DOHH2 (cell line): ENCODE measurements around the gene NAALADL2.

Source experiments
- H3F3A ChIP-seq: fragments of 200-600 bp; sonication (generic), shearing (Covaris generic); 2 replicates; pipeline ENCODE4 v1.6.0; 2016; ENCODE audit warnings: antibody characterized with exemption, mild to moderate bottlenecking; ENCODE audit not compliant: control insufficient read depth, insufficient read depth
- H3K27ac ChIP-seq: fragments of 200-600 bp; sonication (generic); 2 replicates; pipeline ENCODE4 v1.5.1; 2014; ENCODE audit warnings: low read depth, mild to moderate bottlenecking, low read length, moderate library complexity
- H3K27me3 ChIP-seq: fragments of 200-600 bp; sonication (generic); 2 replicates; pipeline ENCODE4 v1.6.1; 2014; ENCODE audit warnings: mild to moderate bottlenecking, low read length, mixed read lengths; ENCODE audit not compliant: control insufficient read depth
- H3K36me3 ChIP-seq: fragments of 200-600 bp; sonication (generic); 2 replicates; pipeline ENCODE4 v1.6.1; 2014; ENCODE audit warnings: mild to moderate bottlenecking, low read length, moderate library complexity, mixed read lengths; ENCODE audit not compliant: control insufficient read depth
- H3K4me1 ChIP-seq: fragments of 200-600 bp; sonication (generic); 2 replicates; pipeline ENCODE4 v1.6.1; 2014; ENCODE audit warnings: mild to moderate bottlenecking, low read length, mixed read lengths; ENCODE audit not compliant: control insufficient read depth
- H3K4me2 ChIP-seq: fragments of 200-600 bp; sonication (generic); 2 replicates; pipeline ENCODE4 v1.6.0; 2014; ENCODE audit warnings: mild to moderate bottlenecking, low read length, moderate library complexity
- H3K4me3 ChIP-seq: fragments of 200-600 bp; sonication (generic); 2 replicates; pipeline ENCODE4 v1.5.1; 2014; ENCODE audit warnings: mild to moderate bottlenecking, low read length, mixed read lengths
- H3K79me2 ChIP-seq: fragments of 200-600 bp; sonication (generic); 2 replicates; pipeline ENCODE4 v1.6.1; 2014; ENCODE audit warnings: mild to moderate bottlenecking, low read length, mixed read lengths; ENCODE audit not compliant: control insufficient read depth
- H3K9me2 ChIP-seq: fragments of 200-600 bp; sonication (generic); replicated peaks from 2 replicates; pipeline ENCODE4 v1.6.1; 2014; ENCODE audit warnings: mild to moderate bottlenecking, low read length, mixed read lengths; ENCODE audit not compliant: control insufficient read depth
- H3K9me3 ChIP-seq: fragments of 200-600 bp; sonication (generic); 2 replicates; pipeline ENCODE4 v1.6.1; 2014; ENCODE audit warnings: antibody characterized with exemption, low read length, mixed read lengths; ENCODE audit not compliant: control insufficient read depth, insufficient read depth
- H4K20me1 ChIP-seq: fragments of 200-600 bp; sonication (generic); 2 replicates; pipeline ENCODE4 v1.6.0; 2014; ENCODE audit warnings: low read depth, mild to moderate bottlenecking, antibody characterized with exemption, low read length, moderate library complexity; ENCODE audit not compliant: control insufficient read depth, insufficient read depth
- CTCF ChIP-seq: fragments of 200-600 bp; sonication (generic); IDR thresholded peaks from one replicate; pipeline ENCODE4 v1.5.1; 2014; ENCODE audit warnings: antibody characterized with exemption, mild to moderate bottlenecking, low read depth, low read length; ENCODE audit not compliant: poor library complexity, severe bottlenecking
- EZH2phosphoT487 ChIP-seq: fragments of 200-600 bp; sonication (generic); IDR thresholded peaks from 2 replicates; pipeline ENCODE4 v1.6.1; 2017; ENCODE audit warnings: borderline replicate concordance, mild to moderate bottlenecking, antibody characterized with exemption, low read length, moderate library complexity, mixed read lengths

The NAALADL2 gene

GRCh38 chr3:175150812-175151401 is 291.8 kb downstream of the NAALADL2 start:
- Histone ChIP-seq H3K4me3 (no peak overlapping the region), H3K27me3 (no peaks in the 10 kb centered on the region), H3K27ac (no peak overlapping the region), H3K9me3 (no peaks in the 10 kb centered on the region), H3F3A (no peaks in the 10 kb centered on the region), H3K9me2 (no peaks in the 10 kb centered on the region), H4K20me1 (no peaks in the 10 kb centered on the region), H3K36me3 (no peaks in the 10 kb centered on the region), H3K4me2 (no peak overlapping the region), H3K79me2 (no peaks in the 10 kb centered on the region), H3K4me1 (no peaks in the 10 kb centered on the region)
- TF ChIP-seq EZH2phosphoT487, result no peak

- Histone ChIP-seq H3K4me3 (no peak overlapping the region), H3F3A (no peaks in the 10 kb centered on the region), H4K20me1 (no peaks in the 10 kb centered on the region), H3K36me3 (no peaks in the 10 kb centered on the region), H3K27ac (no peak overlapping the region), H3K79me2 (no peaks in the 10 kb centered on the region), H3K27me3 (no peaks in the 10 kb centered on the region), H3K9me2 (no peaks in the 10 kb centered on the region), H3K4me1 (no peaks in the 10 kb centered on the region), H3K9me3 (no peaks in the 10 kb centered on the region), H3K4me2 (no peak overlapping the region)
- TF ChIP-seq EZH2phosphoT487, result no peak
- no peak for TF ChIP-seq CTCF
These were observed 294.5 kb downstream of the NAALADL2 start for GRCh38 chr3:175153595-175153994.

- Histone ChIP-seq H3K27me3 (no peaks in the 10 kb centered on the region), H3K4me1 (no peaks in the 10 kb centered on the region), H3K27ac (no peak overlapping the region), H3K9me2 (no peaks in the 10 kb centered on the region), H3K79me2 (no peaks in the 10 kb centered on the region), H3K9me3 (no peaks in the 10 kb centered on the region), H3F3A (no peaks in the 10 kb centered on the region), H3K4me3 (no peak overlapping the region), H4K20me1 (no peaks in the 10 kb centered on the region), H3K36me3 (no peaks in the 10 kb centered on the region), H3K4me2 (no peak overlapping the region)
- TF ChIP-seq CTCF (no peak), EZH2phosphoT487 (no peak)
These were observed 296.0 kb downstream of the NAALADL2 start for GRCh38 chr3:175155172-175155571.

- Histone ChIP-seq H4K20me1 (no peaks in the 10 kb centered on the region), H3K4me3 (no peak overlapping the region), H3K9me3 (no peaks in the 10 kb centered on the region), H3K27ac (no peak overlapping the region), H3K36me3 (no peaks in the 10 kb centered on the region), H3K79me2 (no peaks in the 10 kb centered on the region), H3K4me1 (no peaks in the 10 kb centered on the region), H3K27me3 (no peaks in the 10 kb centered on the region), H3K9me2 (no peaks in the 10 kb centered on the region), H3F3A (no peaks in the 10 kb centered on the region), H3K4me2 (no peak overlapping the region)
- TF ChIP-seq EZH2phosphoT487 (no peak), CTCF (no peak)
These were observed 300.1 kb downstream of the NAALADL2 start for GRCh38 chr3:175159202-175159601.
